ENCODE results near the gene APBB2. TPM values are rescaled to one million over a fixed set of nuclear protein-coding genes. Genes with fewer than 3 reads are reported as not detected.
A peak's percentile ranks its signal among the peaks of the same experiment; 100 is the strongest.

The APBB2 gene
- total and polyA plus RNA-seq, 2 experiments from 2014 or later, result 35.8 to 74.8 TPM

DNA sequence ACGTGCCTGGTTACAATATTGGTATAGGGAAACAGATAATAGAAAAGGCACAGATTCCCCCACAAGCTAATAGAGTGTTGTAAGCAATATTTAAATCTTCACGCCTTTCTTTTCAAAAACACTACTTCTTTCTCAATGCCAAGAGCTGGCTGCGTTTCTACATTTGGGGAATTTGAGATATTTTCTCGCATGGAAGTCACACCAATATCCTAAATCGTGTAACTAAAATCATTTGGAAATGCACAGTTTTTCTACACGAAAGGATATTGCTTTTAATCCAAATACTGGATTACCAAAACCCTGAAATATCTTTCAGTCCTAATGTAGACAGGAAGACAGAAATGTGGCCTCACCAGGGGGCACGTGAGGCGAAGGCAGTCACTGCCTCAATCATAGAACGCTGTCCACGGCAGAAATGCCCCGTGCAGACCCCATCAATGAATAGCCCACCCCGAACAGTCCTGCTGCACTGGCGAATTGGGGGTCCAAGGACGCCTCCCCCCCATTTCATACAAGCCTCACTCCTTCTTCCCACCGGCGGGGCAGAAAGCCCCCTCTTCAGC lies 358.0 kb downstream of the APBB2 start (continued):
- TF ChIP-seq STAT1 (IDR thresholded peaks at IDR 0.05; ENCODE audit: unreplicated experiment), result no peak
- TF ChIP-seq, protein P1, sequence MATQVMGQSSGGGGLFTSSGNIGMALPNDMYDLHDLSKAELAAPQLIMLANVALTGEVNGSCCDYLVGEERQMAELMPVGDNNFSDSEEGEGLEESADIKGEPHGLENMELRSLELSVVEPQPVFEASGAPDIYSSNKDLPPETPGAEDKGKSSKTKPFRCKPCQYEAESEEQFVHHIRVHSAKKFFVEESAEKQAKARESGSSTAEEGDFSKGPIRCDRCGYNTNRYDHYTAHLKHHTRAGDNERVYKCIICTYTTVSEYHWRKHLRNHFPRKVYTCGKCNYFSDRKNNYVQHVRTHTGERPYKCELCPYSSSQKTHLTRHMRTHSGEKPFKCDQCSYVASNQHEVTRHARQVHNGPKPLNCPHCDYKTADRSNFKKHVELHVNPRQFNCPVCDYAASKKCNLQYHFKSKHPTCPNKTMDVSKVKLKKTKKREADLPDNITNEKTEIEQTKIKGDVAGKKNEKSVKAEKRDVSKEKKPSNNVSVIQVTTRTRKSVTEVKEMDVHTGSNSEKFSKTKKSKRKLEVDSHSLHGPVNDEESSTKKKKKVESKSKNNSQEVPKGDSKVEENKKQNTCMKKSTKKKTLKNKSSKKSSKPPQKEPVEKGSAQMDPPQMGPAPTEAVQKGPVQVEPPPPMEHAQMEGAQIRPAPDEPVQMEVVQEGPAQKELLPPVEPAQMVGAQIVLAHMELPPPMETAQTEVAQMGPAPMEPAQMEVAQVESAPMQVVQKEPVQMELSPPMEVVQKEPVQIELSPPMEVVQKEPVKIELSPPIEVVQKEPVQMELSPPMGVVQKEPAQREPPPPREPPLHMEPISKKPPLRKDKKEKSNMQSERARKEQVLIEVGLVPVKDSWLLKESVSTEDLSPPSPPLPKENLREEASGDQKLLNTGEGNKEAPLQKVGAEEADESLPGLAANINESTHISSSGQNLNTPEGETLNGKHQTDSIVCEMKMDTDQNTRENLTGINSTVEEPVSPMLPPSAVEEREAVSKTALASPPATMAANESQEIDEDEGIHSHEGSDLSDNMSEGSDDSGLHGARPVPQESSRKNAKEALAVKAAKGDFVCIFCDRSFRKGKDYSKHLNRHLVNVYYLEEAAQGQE (IDR thresholded peaks at IDR 0.05; ENCODE audit: unreplicated experiment), result no peak
- TF ChIP-seq ETS1 (IDR thresholded peaks at IDR 0.05), result no peak
- TF ChIP-seq ZNF331 (CRISPR knock-in tag; IDR thresholded peaks at IDR 0.05; ENCODE audit: low read depth), result no peak
- TF ChIP-seq, protein P2, sequence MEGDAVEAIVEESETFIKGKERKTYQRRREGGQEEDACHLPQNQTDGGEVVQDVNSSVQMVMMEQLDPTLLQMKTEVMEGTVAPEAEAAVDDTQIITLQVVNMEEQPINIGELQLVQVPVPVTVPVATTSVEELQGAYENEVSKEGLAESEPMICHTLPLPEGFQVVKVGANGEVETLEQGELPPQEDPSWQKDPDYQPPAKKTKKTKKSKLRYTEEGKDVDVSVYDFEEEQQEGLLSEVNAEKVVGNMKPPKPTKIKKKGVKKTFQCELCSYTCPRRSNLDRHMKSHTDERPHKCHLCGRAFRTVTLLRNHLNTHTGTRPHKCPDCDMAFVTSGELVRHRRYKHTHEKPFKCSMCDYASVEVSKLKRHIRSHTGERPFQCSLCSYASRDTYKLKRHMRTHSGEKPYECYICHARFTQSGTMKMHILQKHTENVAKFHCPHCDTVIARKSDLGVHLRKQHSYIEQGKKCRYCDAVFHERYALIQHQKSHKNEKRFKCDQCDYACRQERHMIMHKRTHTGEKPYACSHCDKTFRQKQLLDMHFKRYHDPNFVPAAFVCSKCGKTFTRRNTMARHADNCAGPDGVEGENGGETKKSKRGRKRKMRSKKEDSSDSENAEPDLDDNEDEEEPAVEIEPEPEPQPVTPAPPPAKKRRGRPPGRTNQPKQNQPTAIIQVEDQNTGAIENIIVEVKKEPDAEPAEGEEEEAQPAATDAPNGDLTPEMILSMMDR (conservative IDR thresholded peaks at IDR 0.05; ENCODE audit: low read depth in 2 of 2), result no peak
- TF ChIP-seq CREB1 (CRISPR knock-in tag; IDR thresholded peaks at IDR 0.05; ENCODE audit: low read depth), result no peak

GRCh38 chr4:40850496-40850895 lies 363.8 kb downstream of the APBB2 start:
- H3K27ac ChIP-seq (ENCODE audit: low read depth), result peak overlapping the region; percentile 72; the same call in 1 of the 2 replicates
- H3K9me3 Mint-ChIP-seq, result no peaks in the 10 kb centered on the region
- no peak overlapping the region for H3K4me2 ChIP-seq
- H3K36me3 ChIP-seq (ENCODE audit: insufficient read depth), result peaks cover 5% of the 10 kb centered on the region; the same call in 1 of the 2 replicates
- H4K20me1 ChIP-seq (replicated peaks; ENCODE audit: insufficient read depth), result peaks cover 6% of the 10 kb centered on the region
- H3K4me1 Mint-ChIP-seq, result peaks cover 48% of the 10 kb centered on the region
- H3K4me3 Mint-ChIP-seq, result no peak overlapping the region
- peaks cover 32% of the 10 kb centered on the region for H3K4me1 ChIP-seq (ENCODE audit: insufficient read depth)
- H3K27me3 Mint-ChIP-seq (ENCODE audit: insufficient read depth, low read depth, poor library complexity), result peaks cover 8% of the 10 kb centered on the region
- no peak overlapping the region for H2AFZ ChIP-seq
- ATAC-seq (no peak), DNase-seq (ENCODE audit: low spot score) (no peak)
- no peak overlapping the region for H3K4me3 ChIP-seq
- H3K27me3 ChIP-seq (ENCODE audit: insufficient read depth), result no peaks in the 10 kb centered on the region
- no peak overlapping the region; the same call in 1 of the 2 replicates for H3K27ac Mint-ChIP-seq
- H3K79me2 ChIP-seq (replicated peaks; ENCODE audit: insufficient read depth), result peaks cover 94% of the 10 kb centered on the region
- H3K36me3 Mint-ChIP-seq (ENCODE audit: low read depth), result peaks cover 21% of the 10 kb centered on the region
- H3F3A ChIP-seq (replicated peaks; ENCODE audit: low read depth), result no peaks in the 10 kb centered on the region
- no peaks in the 10 kb centered on the region; the same call in 1 of the 2 replicates for H3K9me2 ChIP-seq (ENCODE audit: insufficient read depth)
- TF ChIP-seq STAT1 (IDR thresholded peaks at IDR 0.05; ENCODE audit: unreplicated experiment), result no peak
- TF ChIP-seq JUNB (IDR thresholded peaks at IDR 0.05; ENCODE audit: unreplicated experiment), result no peak
- TF ChIP-seq ZNF114 (CRISPR knock-in tag; IDR thresholded peaks at IDR 0.05), result no peak
- TF ChIP-seq CREB1 (CRISPR knock-in tag; IDR thresholded peaks at IDR 0.05; ENCODE audit: low read depth), result no peak
- TF ChIP-seq ZNF462 (CRISPR knock-in tag; IDR thresholded peaks at IDR 0.05), result no peak
- TF ChIP-seq, protein P2 (conservative IDR thresholded peaks at IDR 0.05; ENCODE audit: low read depth in 2 of 2), result no peak
